IMR-90 (cell line): Measurements from ENCODE around the gene CTNNA1.

ENCODE experiments used
- BHLHE40 ChIP-seq: fragments of 150-350 bp; IDR thresholded peaks from 2 replicates; pipeline ENCODE4 v1.6.1; 2016; ENCODE audit warnings: mild to moderate bottlenecking, low read depth, low read length
- CTCF ChIP-seq: conservative IDR thresholded peaks from 2 replicates; pipeline ENCODE4 v1.5.1; 2012; ENCODE audit warnings: mild to moderate bottlenecking, low read depth, low read length, improper control_type of control experiment
- ELK1 ChIP-seq: fragments of 150-350 bp; IDR thresholded peaks from 2 replicates; pipeline ENCODE4 v1.6.1; 2016; ENCODE audit warnings: low read depth, mild to moderate bottlenecking, low read length, moderate library complexity, borderline replicate concordance
- MAZ ChIP-seq: IDR thresholded peaks from 2 replicates; pipeline ENCODE4 v1.6.1; 2012; ENCODE audit warnings: low read depth, mild to moderate bottlenecking, low read length, improper control_type of control experiment, moderate library complexity, borderline replicate concordance
- MXI1 ChIP-seq: IDR thresholded peaks from 2 replicates; pipeline ENCODE4 v1.6.1; 2012; ENCODE audit warnings: low read depth, mild to moderate bottlenecking, low read length, moderate library complexity, borderline replicate concordance
- NFE2L2 ChIP-seq: fragments of 150-350 bp; IDR thresholded peaks from 2 replicates; pipeline ENCODE4 v1.6.1; 2016; ENCODE audit warnings: low read depth, mild to moderate bottlenecking, low read length
- POLR2A ChIP-seq: IDR thresholded peaks from 2 replicates; pipeline ENCODE4 v1.6.1; 2012; ENCODE audit warnings: mild to moderate bottlenecking, low read depth, low read length
- RAD21 ChIP-seq: IDR thresholded peaks from 2 replicates; pipeline ENCODE4 v1.6.1; 2012; ENCODE audit warnings: low read length, improper control_type of control experiment
- SMC3 ChIP-seq: fragments of 150-350 bp; IDR thresholded peaks from 2 replicates; pipeline ENCODE4 v1.6.1; 2016; ENCODE audit warnings: low read depth, mild to moderate bottlenecking, antibody characterized with exemption, low read length, moderate library complexity

- TF ChIP-seq CTCF (no peak), POLR2A (no peak), ELK1 (no peak), MAZ (no peak), RAD21 (no peak), SMC3 (no peak), MXI1 (no peak), BHLHE40 (no peak), NFE2L2 (no peak)
Measured at GRCh38 chr5:138820695-138821094, 67.5 kb downstream of the CTNNA1 start.
